Measurements from ENCODE around the gene GAGE12G. TPM values are rescaled to one million over a fixed set of nuclear protein-coding genes. Genes with fewer than 3 reads are reported as not detected.

Gene GAGE12G
- total and polyA plus RNA-seq, 2 of the 8 experiments (the other 6 are each of a cell fraction or from before 2014, with no cell fraction given), result not detected

GRCh38 chrX:49618574-49618973, 48.4 kb downstream of the GAGE12G start:
- Histone ChIP-seq H3K14ac (ENCODE audit: insufficient read length) (no peak overlapping the region), H2BK20ac (ENCODE audit: low read length) (no peak overlapping the region), H3K9ac (replicated peaks in 1 of 4; ENCODE audit: extremely low read depth in 1 of 4, low read depth in 3 of 4, low read length in 3 of 4) (no peak overlapping the region), H2BK120ac (replicated peaks; ENCODE audit: low read depth, low read length) (no peak overlapping the region), H3K23me2 (ENCODE audit: low read depth, low read length) (no peaks in the 10 kb centered on the region), H3K27me3 (replicated peaks in 1 of 4; ENCODE audit: control insufficient read depth in 3 of 4, extremely low read depth in 1 of 4, insufficient read depth in 3 of 4, low read length in 3 of 4) (no peaks in the 10 kb centered on the region), H3K23ac (ENCODE audit: insufficient read length) (no peak overlapping the region), H2BK12ac (ENCODE audit: low read depth, low read length) (no peak overlapping the region), H3K36me3 (ENCODE audit: control insufficient read depth in 2 of 4, insufficient read depth in 4 of 4, low read length in 3 of 4) (no peaks in the 10 kb centered on the region), H2AFZ (ENCODE audit: low read length) (no peak overlapping the region), H3K79me2 (ENCODE audit: control insufficient read depth in 1 of 2, insufficient read depth in 2 of 2, low read length in 2 of 2) (no peaks in the 10 kb centered on the region), H4K20me1 (replicated peaks in 1 of 2; ENCODE audit: control insufficient read depth in 1 of 2, insufficient read depth in 2 of 2, low read length in 2 of 2) (no peaks in the 10 kb centered on the region), H3K27ac (ENCODE audit: low read depth, low read length) (no peak overlapping the region), H2BK5ac (ENCODE audit: low read depth, low read length) (no peak overlapping the region), H3K9me3 (ENCODE audit: insufficient read depth in 2 of 2, low read depth in 1 of 2, low read length in 1 of 2) (no peaks in the 10 kb centered on the region), H4K8ac (ENCODE audit: extremely low read depth, insufficient read depth, low read length) (no peak overlapping the region), H4K91ac (replicated peaks; ENCODE audit: insufficient read length, low read length) (no peak overlapping the region), H3K4me2 (ENCODE audit: insufficient read depth in 1 of 2, low read depth in 2 of 2, low read length in 2 of 2) (no peak overlapping the region), H3K79me1 (ENCODE audit: low read depth, low read length) (no peaks in the 10 kb centered on the region), H3K56ac (replicated peaks; ENCODE audit: insufficient read length, low read depth, low read length) (no peak overlapping the region), H3K4ac (replicated peaks; ENCODE audit: insufficient read length, low read depth, low read length) (no peak overlapping the region), H2BK15ac (ENCODE audit: low read length) (no peak overlapping the region), H4K5ac (ENCODE audit: insufficient read length, low read depth, low read length) (no peak overlapping the region), H3K4me1 (replicated peaks in 1 of 4; ENCODE audit: control insufficient read depth in 3 of 4, insufficient read depth in 4 of 4, low read length in 3 of 4) (no peaks in the 10 kb centered on the region), H3K18ac (ENCODE audit: extremely low read depth, low read length) (no peak overlapping the region), H2AK5ac (ENCODE audit: low read depth, low read length) (no peak overlapping the region), H3K4me3 (ENCODE audit: extremely low read depth in 1 of 4, insufficient read depth in 2 of 4, low read depth in 3 of 4, low read length in 4 of 4) (no peak overlapping the region)
- WGBS, 2 experiments (ENCODE audit: extremely low coverage in 1 of 2, insufficient coverage in 1 of 2, insufficient read length in 1 of 2, insufficient replicate concordance in 2 of 2, low coverage in 1 of 2, low lambda C conversion rate in 2 of 2, missing lambda C conversion rate in 1 of 2), result 100% methylated on average over 2 of the region's 2 CpGs; no CpG with 5 or more reads in 1 of the 2 experiments
- DNase-seq (ENCODE audit: low read depth in 1 of 2, low spot score in 2 of 2) (no peak), FAIRE-seq (no peak)
- TF ChIP-seq NANOG (IDR thresholded peaks at IDR 0.05; ENCODE audit: insufficient read depth, low read depth, low read length, poor library complexity, severe bottlenecking), result no peak
- TF ChIP-seq TCF12 (IDR thresholded peaks at IDR 0.05; ENCODE audit: low read depth, low read length), result no peak
- POLR2A ChIA-PET (ENCODE audit: partially characterized antibody), result no interaction called here
- CTCF ChIA-PET (ENCODE audit: partially characterized antibody), result no interaction called here

Small RNAs within 50 kb of the gene (small RNA-seq; reads per million reads assigned to genes)
- gene GAGE12B (ENCODE audit: insufficient read depth), result not detected

Other genes starting within 250 kb of the GAGE12G start
- not detected in 2 replicates for gene GAGE12J, start 248.4 kb upstream of the GAGE12G start, total RNA-seq (2021; fragmentation: NEBNext Ultra II Directional; extraction: Animal tissue kit (Norgen Biotek cat#: 25700))
- not detected in 2 replicates for gene GAGE12J, start 248.4 kb upstream of the GAGE12G start, polyA plus RNA-seq (2011; rRNA removed)
- gene GAGE13, start 238.8 kb upstream of the GAGE12G start, total RNA-seq (2021; fragmentation: NEBNext Ultra II Directional; extraction: Animal tissue kit (Norgen Biotek cat#: 25700)), result not detected in 2 replicates
- gene GAGE13, start 238.8 kb upstream of the GAGE12G start, polyA plus RNA-seq (2011; rRNA removed), result not detected in 2 replicates
- gene GAGE12C, start 38.2 kb upstream of the GAGE12G start, total RNA-seq (2021; fragmentation: NEBNext Ultra II Directional; extraction: Animal tissue kit (Norgen Biotek cat#: 25700)), result not detected in 2 replicates
- not detected in 2 replicates for gene GAGE12C, start 38.2 kb upstream of the GAGE12G start, polyA plus RNA-seq (2011; rRNA removed)
- not detected in 2 replicates for gene GAGE12D, start 28.7 kb upstream of the GAGE12G start, total RNA-seq (2021; fragmentation: NEBNext Ultra II Directional; extraction: Animal tissue kit (Norgen Biotek cat#: 25700))
- not detected in 2 replicates for gene GAGE12D, start 28.7 kb upstream of the GAGE12G start, polyA plus RNA-seq (2011; rRNA removed)
- gene GAGE12E, start 19.1 kb upstream of the GAGE12G start, total RNA-seq (2021; fragmentation: NEBNext Ultra II Directional; extraction: Animal tissue kit (Norgen Biotek cat#: 25700)), result not detected in 2 replicates
- gene GAGE12E, start 19.1 kb upstream of the GAGE12G start, polyA plus RNA-seq (2011; rRNA removed), result not detected in 2 replicates
- gene GAGE12F, start 9.6 kb upstream of the GAGE12G start, total RNA-seq (2021; fragmentation: NEBNext Ultra II Directional; extraction: Animal tissue kit (Norgen Biotek cat#: 25700)), result not detected in 2 replicates
- not detected in 2 replicates for gene GAGE12F, start 9.6 kb upstream of the GAGE12G start, polyA plus RNA-seq (2011; rRNA removed)
- gene GAGE12H, start 9.5 kb downstream of the GAGE12G start, total RNA-seq (2021; fragmentation: NEBNext Ultra II Directional; extraction: Animal tissue kit (Norgen Biotek cat#: 25700)), result not detected in 2 replicates
- gene GAGE12H, start 9.5 kb downstream of the GAGE12G start, polyA plus RNA-seq (2011; rRNA removed), result not detected in 2 replicates
- gene GAGE2A, start 19.1 kb downstream of the GAGE12G start, total RNA-seq (2021; fragmentation: NEBNext Ultra II Directional; extraction: Animal tissue kit (Norgen Biotek cat#: 25700)), result not detected in 2 replicates
- gene GAGE2A, start 19.1 kb downstream of the GAGE12G start, polyA plus RNA-seq (2011; rRNA removed), result not detected in 2 replicates
- gene GAGE1, start 28.6 kb downstream of the GAGE12G start, total RNA-seq (2021; fragmentation: NEBNext Ultra II Directional; extraction: Animal tissue kit (Norgen Biotek cat#: 25700)), result not detected in 2 replicates
- gene GAGE1, start 28.6 kb downstream of the GAGE12G start, polyA plus RNA-seq (2011; rRNA removed), result not detected in 2 replicates
- gene PAGE1, start 125.6 kb downstream of the GAGE12G start, total RNA-seq (2021; fragmentation: NEBNext Ultra II Directional; extraction: Animal tissue kit (Norgen Biotek cat#: 25700)), result not detected in 2 replicates
- not detected in 2 replicates for gene PAGE1, start 125.6 kb downstream of the GAGE12G start, polyA plus RNA-seq (2011; rRNA removed)

Measured in H1 (cell line).